HG03460 (cell line): ENCODE results near the gene MAP6.

Experiments
- ATAC-seq: cut with Tn5 transposase; IDR thresholded peaks from one replicate; pipeline ENCODE4 v1.9.1; 2021; ENCODE audit not compliant: unreplicated experiment

The MAP6 gene

GRCh38 chr11:75667255-75667830, 1.5 kb downstream of the MAP6 start:
- no peak for ATAC-seq

GRCh38 chr11:75665990-75666389, 2.8 kb downstream of the MAP6 start:
- no peak for ATAC-seq

GRCh38 chr11:75665126-75665525, 3.7 kb downstream of the MAP6 start:
- ATAC-seq = no peak

- ATAC-seq = no peak
These were observed 4.4 kb downstream of the MAP6 start for GRCh38 chr11:75664389-75664788.

- no peak for ATAC-seq
These were observed 5.0 kb downstream of the MAP6 start for GRCh38 chr11:75663808-75664207.

- no peak for ATAC-seq
These were observed 9.0 kb downstream of the MAP6 start for GRCh38 chr11:75659836-75660235.

GRCh38 chr11:75656044-75656727, 12.7 kb downstream of the MAP6 start:
- ATAC-seq = no peak

GRCh38 chr11:75655605-75656004, 13.2 kb downstream of the MAP6 start:
- no peak for ATAC-seq

GRCh38 chr11:75654314-75654713, 14.5 kb downstream of the MAP6 start:
- peak; percentile 63 for ATAC-seq

- ATAC-seq = no peak
These were observed 15.3 kb downstream of the MAP6 start for GRCh38 chr11:75653532-75653931.

- no peak for ATAC-seq
These were observed 15.9 kb downstream of the MAP6 start for GRCh38 chr11:75652936-75653335.

- ATAC-seq = no peak
These were observed 17.6 kb downstream of the MAP6 start for GRCh38 chr11:75651218-75651617.

- no peak for ATAC-seq
These were observed 18.6 kb downstream of the MAP6 start for GRCh38 chr11:75650167-75650723.

- ATAC-seq = no peak
These were observed 23.9 kb downstream of the MAP6 start for GRCh38 chr11:75644946-75645345.

- no peak for ATAC-seq
These were observed 24.5 kb downstream of the MAP6 start for GRCh38 chr11:75644370-75644769.

- ATAC-seq = no peak
These were observed 26.3 kb downstream of the MAP6 start for GRCh38 chr11:75642402-75643113.

GRCh38 chr11:75639762-75640181, 29.1 kb downstream of the MAP6 start:
- ATAC-seq = no peak

GRCh38 chr11:75637998-75638397, 30.8 kb downstream of the MAP6 start:
- ATAC-seq = no peak

GRCh38 chr11:75635066-75635862, 33.6 kb downstream of the MAP6 start:
- no peak for ATAC-seq

GRCh38 chr11:75633409-75634066, 35.3 kb downstream of the MAP6 start:
- no peak for ATAC-seq

GRCh38 chr11:75632962-75633361, 35.9 kb downstream of the MAP6 start:
- no peak for ATAC-seq
